NB4 (cell line): ENCODE measurements around the gene BCL7A.

Experiments used
- MYC ChIP-seq: IDR thresholded peaks from 2 replicates; pipeline ENCODE4 v1.6.1; 2011; ENCODE audit warnings: low read depth, low read length
- POLR2A ChIP-seq: IDR thresholded peaks from 2 replicates; pipeline ENCODE4 v1.6.1; 2011; ENCODE audit warnings: mild to moderate bottlenecking; ENCODE audit not compliant: insufficient read length; ENCODE audit errors: extremely low read depth
- TF ChIP-seq, protein P1 (sequence below): IDR thresholded peaks from one replicate; pipeline ENCODE4 v1.5.1; 2012; ENCODE audit warnings: low read depth, low read length
- TF ChIP-seq, protein P2 (sequence below): IDR thresholded peaks from 2 replicates; pipeline ENCODE4 v1.6.1; 2011; ENCODE audit warnings: low read depth, low read length

DNA sequence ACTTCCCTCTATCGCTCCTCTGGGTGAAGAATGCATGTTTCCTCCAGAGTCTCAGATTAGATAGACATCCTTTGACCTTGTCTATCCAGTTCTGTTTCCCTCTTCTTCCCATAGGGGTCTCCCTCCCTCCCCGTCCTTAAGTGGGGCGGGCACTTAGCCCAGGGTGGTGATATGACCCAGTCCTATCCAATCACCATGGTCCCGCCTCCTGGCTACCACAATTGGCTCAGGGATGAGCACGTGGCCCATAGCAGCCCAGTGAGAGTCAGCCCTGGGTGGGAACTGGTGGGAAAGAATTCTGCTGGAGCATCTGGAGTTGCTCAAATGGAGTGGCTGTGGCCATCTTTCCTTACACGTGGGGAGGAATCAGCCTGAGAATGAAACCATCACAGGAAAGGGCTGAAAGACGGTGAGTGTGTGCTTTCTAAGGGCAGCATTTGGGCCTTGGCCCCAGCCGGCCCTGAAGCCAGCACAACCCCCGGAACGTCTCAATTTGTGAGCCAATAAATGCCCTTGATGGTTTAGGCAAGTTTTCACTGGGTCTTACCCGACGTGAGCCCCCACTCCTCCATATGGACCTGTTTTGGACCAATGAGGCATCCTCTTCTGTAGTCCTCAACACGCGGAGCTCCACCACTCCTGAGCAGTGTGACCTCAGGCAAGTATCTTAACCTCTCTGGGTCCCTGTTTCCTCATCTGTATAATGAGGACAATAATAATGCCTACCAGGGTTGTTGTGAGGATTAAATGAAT lies 42.5 kb downstream of the BCL7A start:
- TF ChIP-seq POLR2A (peak; percentile 73), MYC (peak; percentile 99)
- TF ChIP-seq, protein P1, sequence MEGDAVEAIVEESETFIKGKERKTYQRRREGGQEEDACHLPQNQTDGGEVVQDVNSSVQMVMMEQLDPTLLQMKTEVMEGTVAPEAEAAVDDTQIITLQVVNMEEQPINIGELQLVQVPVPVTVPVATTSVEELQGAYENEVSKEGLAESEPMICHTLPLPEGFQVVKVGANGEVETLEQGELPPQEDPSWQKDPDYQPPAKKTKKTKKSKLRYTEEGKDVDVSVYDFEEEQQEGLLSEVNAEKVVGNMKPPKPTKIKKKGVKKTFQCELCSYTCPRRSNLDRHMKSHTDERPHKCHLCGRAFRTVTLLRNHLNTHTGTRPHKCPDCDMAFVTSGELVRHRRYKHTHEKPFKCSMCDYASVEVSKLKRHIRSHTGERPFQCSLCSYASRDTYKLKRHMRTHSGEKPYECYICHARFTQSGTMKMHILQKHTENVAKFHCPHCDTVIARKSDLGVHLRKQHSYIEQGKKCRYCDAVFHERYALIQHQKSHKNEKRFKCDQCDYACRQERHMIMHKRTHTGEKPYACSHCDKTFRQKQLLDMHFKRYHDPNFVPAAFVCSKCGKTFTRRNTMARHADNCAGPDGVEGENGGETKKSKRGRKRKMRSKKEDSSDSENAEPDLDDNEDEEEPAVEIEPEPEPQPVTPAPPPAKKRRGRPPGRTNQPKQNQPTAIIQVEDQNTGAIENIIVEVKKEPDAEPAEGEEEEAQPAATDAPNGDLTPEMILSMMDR = peak; percentile 75
- TF ChIP-seq, protein P2, sequence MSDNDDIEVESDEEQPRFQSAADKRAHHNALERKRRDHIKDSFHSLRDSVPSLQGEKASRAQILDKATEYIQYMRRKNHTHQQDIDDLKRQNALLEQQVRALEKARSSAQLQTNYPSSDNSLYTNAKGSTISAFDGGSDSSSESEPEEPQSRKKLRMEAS = peak; percentile 100
